GM19467 (cell line): ENCODE data around the gene ENAH.
"Not testable (repeated sequence)": the region's sequence is repeated elsewhere in the genome, so short reads cannot be mapped to it uniquely, and the experiment has no call there.

ENCODE experiments used
- ATAC-seq: cut with Tn5 transposase; IDR thresholded peaks from one replicate; pipeline ENCODE4 v1.9.1; 2021; ENCODE audit warnings: mild to moderate bottlenecking, moderate library complexity; ENCODE audit not compliant: unreplicated experiment

The ENAH gene

DNA sequence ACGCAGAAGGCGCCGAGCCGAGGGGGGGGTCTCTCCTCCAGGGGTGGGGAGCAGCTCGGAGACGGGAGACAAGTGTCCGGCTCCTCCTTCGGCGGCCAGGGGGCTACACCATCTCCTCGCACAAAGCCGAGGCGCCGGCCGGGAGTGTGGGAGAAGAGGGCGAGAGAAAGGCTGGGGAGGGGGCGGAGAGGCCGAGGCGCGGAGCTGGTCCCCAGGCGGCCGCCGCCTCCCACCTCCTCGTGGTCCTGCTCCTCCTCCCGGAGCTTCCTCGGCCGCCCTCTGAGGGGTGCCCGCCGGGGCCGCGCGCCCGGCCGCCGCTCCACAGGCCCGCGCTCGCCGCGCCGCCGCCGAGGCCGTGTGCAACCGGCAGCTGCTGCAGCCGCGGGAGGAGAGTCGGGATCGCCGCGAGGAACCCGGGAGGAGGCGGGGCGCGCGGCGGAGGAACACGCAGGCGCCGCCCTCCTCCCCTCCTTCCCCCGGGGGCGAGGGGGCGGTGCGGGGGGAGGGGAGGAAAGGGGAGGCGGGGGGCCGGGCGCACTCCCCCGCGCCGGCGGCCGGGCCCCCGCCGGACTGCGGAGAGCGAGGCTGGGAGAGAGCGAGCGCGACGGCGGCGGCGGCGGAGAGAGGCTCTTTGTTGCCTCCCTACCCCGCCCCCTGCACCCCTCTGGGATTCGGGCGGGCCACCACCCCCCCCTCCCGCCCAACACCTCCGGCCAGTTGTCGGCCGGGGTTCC is at the start of gene ENAH:
ENAH (minus strand) TSS at position 395 of the 734 bp plus-strand sequence. CDS start 433 bp downstream, outside the sequence.
- ATAC-seq: no peak

DNA sequence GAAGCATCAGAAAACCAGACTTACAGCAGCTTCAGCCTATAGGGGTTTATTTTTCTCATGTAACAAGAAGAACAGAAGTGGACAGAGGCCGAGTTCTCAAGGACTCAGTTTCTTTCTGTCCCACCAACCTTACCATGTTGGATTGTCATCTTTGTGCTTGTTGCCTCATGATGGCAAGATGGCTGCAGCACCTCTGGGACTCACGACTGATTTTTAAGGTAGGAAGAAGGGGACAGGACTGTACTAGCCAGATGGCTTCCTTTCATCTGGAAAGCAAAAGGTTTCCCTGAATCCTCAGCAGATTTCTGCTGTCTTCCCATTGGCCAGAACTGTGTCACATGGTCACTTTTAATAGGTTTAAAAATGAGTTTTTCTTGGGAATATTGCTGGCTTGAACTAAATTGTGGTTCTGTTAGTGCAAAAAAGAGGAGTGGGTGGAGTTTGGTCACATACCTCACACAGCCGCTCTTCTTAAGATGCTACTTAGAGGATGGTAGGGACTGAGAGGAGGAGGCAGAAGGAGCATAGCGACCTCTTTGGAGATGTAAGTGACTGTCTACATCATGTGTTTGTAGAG is 48.1 kb upstream of the ENAH start:
- no peak for ATAC-seq

DNA sequence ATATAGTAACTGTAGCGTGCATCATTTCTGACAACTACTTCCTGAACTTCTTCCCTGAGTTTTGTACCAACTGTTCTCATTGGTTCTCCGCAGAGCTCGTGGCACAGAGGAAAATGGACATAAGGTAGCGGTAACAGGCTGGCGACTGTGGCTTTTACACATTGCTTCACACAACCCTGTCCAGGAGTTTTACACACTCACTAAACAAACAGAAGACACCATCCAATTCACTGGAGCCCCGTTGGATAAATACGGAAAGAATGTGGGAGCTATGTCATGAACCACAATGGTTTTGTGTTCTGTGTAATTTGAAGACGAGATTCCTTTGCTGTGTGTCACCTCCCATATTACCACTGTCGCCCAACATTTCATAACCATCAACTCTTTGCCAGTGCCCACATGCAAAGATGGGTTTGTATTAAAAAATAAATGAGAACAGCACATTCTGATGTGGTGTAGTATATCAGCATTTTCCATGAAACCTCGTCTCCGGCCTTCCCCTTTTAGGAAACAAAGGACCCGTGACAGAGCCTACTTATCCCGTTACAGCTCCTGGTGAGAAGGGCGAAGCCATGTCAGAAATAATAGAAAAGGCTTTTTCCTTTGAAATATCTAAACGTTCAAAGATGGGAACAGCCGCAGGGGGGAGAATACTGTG is 47.4 kb upstream of the ENAH start:
- no peak for ATAC-seq

DNA sequence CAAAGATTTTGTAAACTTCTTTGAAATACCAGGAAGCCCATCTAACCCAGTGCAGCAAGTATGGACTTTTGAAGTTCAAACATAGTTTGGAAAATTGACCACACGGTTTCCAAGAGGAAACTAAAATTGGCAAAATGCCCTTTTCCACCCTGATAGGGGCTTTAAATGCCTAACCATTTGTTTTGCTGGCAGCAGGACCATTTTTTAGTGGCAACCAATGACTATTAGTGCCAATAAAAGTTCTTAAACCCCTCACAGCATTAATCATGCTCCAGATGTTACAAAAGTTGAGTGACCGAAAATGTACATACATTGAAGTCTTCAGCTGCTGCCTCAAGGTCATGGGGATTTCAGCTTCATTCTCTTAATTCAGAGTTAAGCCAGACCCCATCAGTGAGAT is 46.4 kb upstream of the ENAH start:
- ATAC-seq: no peak

DNA sequence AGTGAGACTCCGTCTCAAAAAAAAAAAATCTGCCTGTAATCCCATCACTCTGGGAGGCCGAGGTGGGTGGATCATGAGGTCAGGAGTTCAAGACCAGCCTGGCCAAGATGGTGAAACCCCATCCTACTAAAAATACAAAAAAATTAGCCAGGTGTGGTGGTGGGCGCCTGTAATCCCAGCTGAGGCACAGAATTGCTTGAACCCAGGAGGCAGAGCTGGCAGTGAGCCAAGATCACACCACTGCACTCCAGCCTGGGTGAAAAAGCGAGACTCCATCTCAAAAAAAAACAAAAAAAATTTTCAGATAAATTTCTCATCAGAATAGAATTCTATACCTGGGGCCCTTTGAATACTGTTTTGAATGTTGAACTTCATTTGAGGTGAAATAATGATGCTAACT is 45.3 kb upstream of the ENAH start:
- not testable (repeated sequence) for ATAC-seq

DNA sequence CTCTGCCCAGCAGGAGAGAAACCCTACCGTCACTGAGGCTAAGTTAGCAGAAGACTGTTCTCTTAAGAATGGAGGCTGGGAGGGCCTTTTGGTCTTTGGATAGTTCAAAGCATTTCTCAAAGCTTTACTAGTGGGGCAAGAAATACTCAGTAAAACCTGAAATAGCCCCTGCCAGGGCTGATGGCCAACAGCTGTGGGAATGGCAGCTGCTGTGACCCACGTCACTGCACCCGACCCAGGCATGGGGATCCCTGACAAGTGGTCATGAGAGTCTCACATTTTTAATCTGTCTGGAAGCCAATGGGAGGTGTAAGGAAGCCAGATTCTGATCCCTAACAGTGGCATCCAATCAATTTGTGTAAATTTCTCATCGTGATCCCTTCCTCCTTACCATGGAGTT is 44.5 kb upstream of the ENAH start:
- ATAC-seq: no peak

DNA sequence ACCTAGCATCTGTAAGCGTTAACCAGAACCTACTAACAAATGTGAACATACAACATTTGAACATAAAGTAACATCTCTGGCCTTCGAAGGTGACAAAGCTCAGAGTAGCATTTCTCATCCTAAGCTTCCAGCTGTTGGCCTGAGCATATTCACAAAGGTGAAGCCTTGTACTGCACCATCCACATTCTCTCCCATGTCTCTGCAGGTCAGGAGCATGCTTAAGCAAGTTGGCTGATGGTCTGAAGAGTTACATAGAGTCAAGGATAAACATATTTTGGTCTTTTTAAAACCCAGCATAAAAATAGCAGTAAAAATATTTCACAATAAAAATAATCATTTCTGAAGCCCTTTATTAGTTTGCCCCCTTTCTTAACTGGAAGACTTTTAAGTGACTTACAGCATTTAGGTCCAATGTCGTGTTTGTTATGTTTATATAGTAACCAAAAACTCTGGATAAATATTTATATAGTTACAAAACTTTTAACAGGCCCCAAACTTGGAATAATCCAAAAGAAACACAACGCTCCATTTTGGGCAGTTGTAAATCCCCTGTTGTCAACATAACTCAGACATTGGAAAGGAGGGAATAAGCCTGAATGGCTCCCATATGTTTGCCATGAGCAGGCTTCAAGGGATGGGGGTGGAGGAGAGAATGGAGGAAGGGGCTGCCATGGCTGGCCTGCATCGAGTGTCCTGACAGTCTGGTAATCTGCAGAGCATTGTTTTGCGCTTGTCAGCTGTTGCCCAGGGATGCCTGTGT is 42.8 kb upstream of the ENAH start:
- no peak for ATAC-seq

DNA sequence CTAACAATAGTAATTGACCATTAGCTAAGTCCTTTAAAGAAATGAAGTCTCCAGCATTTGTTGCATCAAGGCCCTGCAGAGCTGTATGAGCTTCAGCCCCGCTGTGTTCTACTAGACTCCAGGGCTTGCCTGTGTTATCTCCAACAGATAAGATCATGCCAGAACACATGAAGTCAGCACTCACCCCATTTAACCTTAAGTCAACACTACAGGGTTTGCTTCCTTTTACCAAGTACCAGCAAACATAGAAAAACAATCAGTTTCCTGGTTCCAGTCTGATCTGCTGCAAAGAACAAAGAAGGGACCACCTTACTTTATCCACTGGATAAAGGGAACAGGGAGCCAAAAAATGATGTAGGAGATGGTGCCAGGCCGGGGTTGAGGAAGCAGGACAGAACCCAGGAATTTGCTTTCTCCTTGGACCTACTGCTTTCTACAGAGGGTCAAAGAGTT is 41.3 kb upstream of the ENAH start:
- no peak for ATAC-seq

DNA sequence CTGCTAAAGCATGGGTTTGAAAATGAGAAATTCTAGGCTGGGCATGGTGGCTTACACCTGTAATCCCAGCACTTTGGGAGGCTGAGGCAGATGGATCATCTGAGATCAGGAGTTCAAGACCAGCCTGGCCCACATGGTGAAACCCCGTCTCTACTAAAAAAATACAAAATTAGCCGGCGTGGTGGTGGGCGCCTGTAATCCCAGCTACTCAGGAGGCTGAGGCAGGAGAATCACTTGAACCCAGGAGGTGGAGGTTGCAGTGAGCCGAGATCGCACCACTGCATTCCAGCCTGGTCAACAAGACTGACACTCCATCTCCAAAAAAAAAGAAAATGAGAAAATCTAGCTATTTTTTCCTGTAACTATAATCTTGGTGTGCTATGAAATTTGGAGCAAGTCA is 40.8 kb upstream of the ENAH start:
- not testable (repeated sequence) for ATAC-seq

DNA sequence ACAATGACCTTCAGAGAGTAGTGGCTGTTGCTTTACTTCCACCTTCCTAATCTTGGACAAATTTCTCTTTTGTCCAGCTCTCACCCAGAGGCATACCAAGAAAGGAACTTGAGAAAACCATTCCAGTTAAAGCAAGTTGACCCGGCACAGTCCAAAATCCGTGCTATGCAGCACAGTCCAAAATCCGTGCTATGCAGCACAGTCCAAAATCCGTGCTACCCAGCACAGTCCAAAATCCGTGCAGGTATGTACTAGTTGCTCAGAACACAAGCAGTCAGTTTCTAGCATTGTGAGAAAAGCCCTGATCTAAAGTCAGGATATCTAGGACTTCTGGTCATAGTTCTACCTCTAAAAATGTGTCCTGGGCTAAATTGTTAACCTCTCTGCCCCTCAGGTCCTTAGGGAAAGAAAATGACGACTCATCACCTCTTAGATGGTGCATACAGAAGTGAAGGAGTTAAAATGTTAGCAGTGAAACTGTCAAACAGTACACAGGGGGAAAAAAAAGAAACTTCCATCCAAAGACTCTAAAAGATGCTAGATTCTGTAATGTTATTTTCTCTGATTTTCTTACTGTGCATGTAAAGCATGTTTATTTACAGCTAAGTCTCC is 40.3 kb upstream of the ENAH start:
- ATAC-seq: no peak

DNA sequence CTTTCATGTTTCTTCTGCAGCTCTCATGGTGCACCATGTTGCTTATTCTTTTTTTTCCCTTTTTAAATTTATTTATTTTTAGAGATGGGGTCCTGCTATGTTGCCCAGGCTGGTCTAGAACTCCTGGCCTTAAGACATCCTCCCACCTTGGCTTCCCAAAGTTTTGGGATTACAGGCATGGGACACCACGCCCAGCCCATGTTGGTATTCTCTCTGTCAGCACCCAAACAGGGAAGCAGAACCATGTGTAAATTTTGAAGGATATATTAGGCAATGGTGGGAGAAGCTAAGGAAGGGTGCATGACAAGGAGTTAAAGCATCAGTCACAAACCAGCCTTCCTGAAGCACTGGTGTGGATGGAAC is 39.6 kb upstream of the ENAH start:
- ATAC-seq: no peak

DNA sequence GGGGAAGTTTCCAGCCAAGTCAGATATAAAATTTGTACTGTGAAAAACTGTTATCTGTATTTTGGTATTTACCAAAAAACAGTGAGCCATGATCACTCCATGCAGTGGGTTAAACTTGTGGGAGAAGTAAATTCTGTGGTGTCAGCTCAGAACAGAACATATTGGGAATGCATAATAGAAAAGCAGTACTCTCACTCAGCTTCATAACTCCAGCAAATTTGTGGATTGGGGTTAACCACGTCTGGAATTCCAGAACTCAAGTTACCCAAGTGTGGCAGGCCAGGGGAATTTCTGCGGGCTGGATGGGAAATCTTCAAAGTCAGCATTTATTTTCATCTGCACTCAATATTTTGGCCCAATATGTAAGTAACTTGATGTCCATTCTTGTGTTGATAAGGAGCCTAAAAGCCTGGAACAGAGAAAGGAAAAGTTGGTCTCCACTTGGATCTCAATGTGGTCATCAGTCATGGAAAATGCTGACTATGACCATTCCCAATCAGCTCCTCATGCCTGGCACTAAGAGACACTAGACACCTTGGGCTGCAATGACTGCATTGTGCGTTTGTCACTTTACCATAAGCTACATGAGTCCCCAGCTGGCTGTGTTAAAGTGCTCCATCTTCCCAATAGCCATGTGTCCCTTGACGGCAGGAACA is 39.1 kb upstream of the ENAH start:
- no peak for ATAC-seq

DNA sequence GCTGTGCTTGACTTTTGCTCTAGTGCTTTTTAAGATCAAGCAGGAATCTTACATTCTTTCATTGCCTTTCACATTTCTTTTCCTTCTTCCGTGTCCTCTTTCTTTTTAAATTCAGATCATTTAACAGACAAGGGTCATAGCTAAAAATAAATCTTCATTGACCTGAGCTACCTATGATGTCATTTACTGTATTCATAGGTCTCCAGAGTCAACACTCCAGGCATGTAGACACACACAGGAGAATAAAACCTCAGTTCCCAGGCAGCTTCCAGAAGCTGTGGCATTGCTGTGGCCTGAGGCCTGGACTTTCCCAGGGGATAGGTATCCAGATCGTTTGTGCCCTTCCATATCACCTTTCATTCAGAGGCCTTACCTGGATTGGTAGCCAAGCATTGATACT is 38.5 kb upstream of the ENAH start:
- ATAC-seq: no peak

DNA sequence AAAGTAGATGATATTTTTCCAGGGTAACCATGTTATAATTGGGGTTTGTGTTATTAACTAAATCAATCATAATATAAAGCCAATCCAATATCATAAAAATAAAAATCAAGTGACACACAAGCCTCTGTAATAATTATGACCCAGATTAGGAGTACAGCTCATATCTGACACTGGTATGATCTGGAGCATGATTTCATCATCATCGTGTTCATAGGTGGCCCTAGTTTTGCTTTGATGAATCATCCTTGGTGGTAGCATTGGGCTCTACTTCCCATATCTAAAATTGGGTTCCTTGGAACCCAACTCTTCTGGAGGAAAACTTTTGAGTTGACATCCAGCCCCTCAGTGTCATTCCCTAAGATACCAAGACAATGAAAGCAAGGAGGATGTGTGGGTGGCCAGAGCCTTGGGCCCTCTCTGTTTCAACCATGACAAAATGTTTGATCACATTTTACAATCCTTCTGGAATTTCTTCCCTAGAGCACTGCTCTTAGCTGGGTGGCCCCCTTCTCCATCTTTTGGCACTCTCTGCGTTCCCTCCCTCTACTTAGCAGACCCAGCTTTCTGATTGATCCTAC is 37.0 kb upstream of the ENAH start:
- no peak for ATAC-seq

DNA sequence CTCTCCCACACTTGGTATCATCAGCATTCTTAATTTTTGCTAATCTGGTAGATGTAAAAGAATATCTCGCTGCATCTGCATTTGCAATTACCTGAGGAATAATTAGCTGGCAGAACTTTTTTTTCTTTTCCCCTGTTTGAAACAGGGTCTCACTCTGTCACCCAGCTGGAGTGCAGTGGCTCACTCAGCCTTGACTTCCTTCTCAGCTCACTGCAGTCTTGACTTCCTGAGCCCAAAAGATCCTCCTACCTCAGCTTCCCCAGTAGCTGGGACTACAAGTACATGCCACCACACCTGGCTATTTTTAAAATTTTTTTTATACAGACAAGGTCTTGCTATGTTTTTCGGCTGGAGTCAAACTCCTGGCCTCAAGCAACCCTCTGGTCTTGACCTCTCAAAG is 35.4 kb upstream of the ENAH start:
- ATAC-seq: no peak

DNA sequence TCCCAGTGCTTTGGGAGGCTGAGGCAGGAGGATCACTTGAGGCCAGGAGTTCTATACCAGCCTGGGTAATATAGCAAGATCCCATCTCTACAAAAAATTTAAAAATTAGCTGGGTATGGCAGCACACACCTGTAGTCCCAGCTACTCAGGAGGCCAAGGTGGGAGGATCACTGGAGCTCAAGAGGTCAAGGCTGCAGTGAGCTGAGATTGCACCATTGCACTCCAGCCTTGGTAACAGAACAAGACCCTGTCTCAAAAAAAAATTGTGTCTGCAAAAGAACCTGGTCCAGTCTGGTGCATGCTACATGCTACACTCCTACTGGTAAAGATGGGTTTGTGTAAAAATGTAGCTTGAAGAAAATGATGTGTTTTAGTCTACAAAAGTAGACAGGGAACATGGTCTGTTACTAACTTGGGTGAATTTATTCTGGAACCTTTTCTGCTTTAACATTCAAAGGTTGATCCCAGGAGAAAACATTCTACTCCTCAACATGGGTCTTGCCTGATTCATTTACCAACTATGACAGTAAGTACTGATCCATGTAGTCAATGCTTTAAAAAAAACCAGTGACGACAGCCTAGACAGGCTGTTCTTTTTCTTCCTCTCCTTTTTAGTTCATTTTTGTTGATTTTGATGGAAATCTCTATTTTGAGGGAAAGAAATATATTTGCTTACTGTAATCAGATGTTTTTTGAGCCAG is 32.7 kb upstream of the ENAH start:
- ATAC-seq: no peak

DNA sequence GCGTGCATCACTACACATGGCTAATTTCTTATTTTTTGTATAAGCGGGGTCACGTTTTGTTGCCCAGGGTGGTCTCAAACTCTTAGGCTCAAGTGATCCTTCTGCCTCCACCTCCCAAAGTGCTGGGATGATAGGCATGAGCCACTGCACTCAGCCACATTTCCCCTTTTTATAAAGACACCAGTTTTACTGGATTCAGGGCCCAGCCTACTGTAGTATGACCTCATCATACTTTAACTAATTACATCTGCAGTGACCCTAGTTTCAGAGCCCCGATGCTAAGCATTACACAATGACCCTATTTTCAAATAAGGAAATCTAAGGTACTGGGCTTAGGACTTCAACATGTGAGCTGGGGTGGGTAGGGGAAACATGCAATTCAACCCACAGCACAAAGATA is 31.8 kb upstream of the ENAH start:
- no peak for ATAC-seq

DNA sequence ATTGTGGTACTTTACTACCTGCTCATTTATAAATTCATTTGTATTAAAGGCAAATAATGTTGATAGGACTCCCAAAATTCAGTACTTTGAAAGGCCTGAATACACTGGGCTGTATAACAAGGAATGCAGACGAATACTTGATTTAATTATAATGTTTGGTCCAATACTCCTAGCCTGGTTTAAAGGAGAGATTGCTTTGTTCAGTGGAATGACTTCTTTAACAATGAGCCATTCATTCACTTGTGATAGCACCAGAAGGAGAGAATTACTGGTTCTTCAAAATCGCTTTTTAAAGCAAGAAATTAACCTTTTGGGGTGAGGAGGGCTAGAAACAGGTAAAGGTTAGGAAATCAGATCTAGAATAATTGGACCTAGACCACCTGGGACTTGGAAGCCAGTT is 28.3 kb upstream of the ENAH start:
- ATAC-seq: no peak

DNA sequence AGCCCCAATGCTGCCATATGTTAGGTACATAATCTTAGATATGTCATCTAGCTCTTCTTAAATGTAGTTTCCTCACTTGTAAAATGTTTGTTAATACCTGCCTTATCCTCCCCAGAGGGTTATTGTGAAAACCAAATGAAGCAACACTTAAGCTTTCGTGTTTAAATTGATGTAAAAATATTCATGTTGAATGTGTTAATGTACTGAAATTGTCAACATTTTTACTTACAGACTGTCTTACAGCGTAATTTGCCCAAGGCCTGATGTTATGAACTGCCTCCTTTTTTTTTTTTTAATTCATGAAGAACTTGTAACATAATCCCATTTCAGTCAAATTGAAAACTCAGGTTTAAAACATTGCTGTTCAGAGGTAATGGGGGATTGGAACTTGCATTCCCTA is 25.6 kb upstream of the ENAH start:
- no peak for ATAC-seq
